ENCODE measurements around the gene LMO1. TPM values are rescaled to one million over a fixed set of nuclear protein-coding genes. Genes with fewer than 3 reads are reported as not detected.

The LMO1 gene
- total RNA-seq, 1 experiment from 2014 or later: not detected

GRCh38 chr11:8266246-8267241 is 2.9 kb upstream of the LMO1 start:
- no peaks in the 10 kb centered on the region for H3K9me2 ChIP-seq (ENCODE audit: insufficient read depth)
- no TSS peak for BruUV-seq (replicated peaks)
- no peak for DNase-seq
- H3K79me2 ChIP-seq (ENCODE audit: low read depth): no peaks in the 10 kb centered on the region
- no peaks in the 10 kb centered on the region for H3F3A ChIP-seq (ENCODE audit: insufficient read depth, low read depth)
- TF ChIP-seq, protein P1, sequence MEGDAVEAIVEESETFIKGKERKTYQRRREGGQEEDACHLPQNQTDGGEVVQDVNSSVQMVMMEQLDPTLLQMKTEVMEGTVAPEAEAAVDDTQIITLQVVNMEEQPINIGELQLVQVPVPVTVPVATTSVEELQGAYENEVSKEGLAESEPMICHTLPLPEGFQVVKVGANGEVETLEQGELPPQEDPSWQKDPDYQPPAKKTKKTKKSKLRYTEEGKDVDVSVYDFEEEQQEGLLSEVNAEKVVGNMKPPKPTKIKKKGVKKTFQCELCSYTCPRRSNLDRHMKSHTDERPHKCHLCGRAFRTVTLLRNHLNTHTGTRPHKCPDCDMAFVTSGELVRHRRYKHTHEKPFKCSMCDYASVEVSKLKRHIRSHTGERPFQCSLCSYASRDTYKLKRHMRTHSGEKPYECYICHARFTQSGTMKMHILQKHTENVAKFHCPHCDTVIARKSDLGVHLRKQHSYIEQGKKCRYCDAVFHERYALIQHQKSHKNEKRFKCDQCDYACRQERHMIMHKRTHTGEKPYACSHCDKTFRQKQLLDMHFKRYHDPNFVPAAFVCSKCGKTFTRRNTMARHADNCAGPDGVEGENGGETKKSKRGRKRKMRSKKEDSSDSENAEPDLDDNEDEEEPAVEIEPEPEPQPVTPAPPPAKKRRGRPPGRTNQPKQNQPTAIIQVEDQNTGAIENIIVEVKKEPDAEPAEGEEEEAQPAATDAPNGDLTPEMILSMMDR (conservative IDR thresholded peaks at IDR 0.05): no peak
- TF ChIP-seq EZH2 (IDR thresholded peaks at IDR 0.05; ENCODE audit: low read depth): no peak
- H3K4me3 ChIP-seq: no peak overlapping the region
- H3K9me3 ChIP-seq (ENCODE audit: insufficient read depth, low read depth): no peaks in the 10 kb centered on the region
- H3K27me3 ChIP-seq (ENCODE audit: insufficient read depth, low read depth): no peaks in the 10 kb centered on the region
- no peak overlapping the region for H3K27ac ChIP-seq
- H3K4me1 ChIP-seq (replicated peaks; ENCODE audit: insufficient read depth): 0 out of 2 replicates have a peak, but pooled peaks cover 4% of the 10 kb centered on the region
- no peak overlapping the region for H2AFZ ChIP-seq
- POLR2A ChIA-PET (ENCODE audit: unreplicated experiment): no interaction called here
- H3K4me2 ChIP-seq: no peak overlapping the region
- H4K20me1 ChIP-seq (ENCODE audit: insufficient read depth): no peaks in the 10 kb centered on the region
- CTCF ChIA-PET: no interaction called here
- intact Hi-C loops (cut with micrococcal nuclease; ENCODE audit: unreplicated experiment): no loop called here
- no peaks in the 10 kb centered on the region for H3K36me3 ChIP-seq (ENCODE audit: low read depth)

DNA sequence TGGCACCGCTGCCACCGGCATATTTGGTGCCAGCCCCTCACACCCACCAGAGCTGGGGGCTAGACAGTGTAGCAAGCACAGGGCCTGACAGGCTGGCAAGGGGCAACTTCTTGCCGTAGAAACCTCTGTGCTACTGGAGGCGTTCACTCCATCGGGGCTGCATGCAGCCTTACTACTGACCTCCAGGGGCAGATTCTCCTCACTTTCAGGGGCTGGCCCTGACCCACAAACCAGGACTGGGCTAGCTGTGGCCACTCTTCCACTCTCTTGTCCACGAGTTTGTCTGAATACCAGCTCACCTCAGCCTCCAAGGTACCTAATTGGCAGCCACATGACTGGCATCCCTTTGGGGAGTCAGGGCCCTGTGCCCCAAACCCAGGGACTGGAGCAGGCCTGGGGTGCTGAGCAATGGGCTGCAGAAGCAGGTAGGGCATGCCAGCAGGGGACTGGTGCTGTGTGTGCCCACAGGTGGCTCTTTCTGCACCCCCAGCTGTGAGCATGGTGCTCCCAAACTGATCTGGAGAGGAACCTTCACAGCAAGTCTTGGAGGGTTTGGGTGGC is 2.1 kb upstream of the LMO1 start:
- Histone ChIP-seq H3K4me1 (replicated peaks; ENCODE audit: insufficient read depth) (0 out of 2 replicates have a peak, but pooled peaks cover 4% of the 10 kb centered on the region), H3K79me2 (ENCODE audit: low read depth) (no peaks in the 10 kb centered on the region), H4K20me1 (ENCODE audit: insufficient read depth) (no peaks in the 10 kb centered on the region), H3F3A (ENCODE audit: insufficient read depth, low read depth) (no peaks in the 10 kb centered on the region), H3K27me3 (ENCODE audit: insufficient read depth, low read depth) (no peaks in the 10 kb centered on the region), H3K4me2 (no peak overlapping the region), H3K27ac (no peak overlapping the region), H3K9me2 (ENCODE audit: insufficient read depth) (no peaks in the 10 kb centered on the region), H3K4me3 (no peak overlapping the region), H3K9me3 (ENCODE audit: insufficient read depth, low read depth) (no peaks in the 10 kb centered on the region), H2AFZ (no peak overlapping the region), H3K36me3 (ENCODE audit: low read depth) (no peaks in the 10 kb centered on the region)
- intact Hi-C loops (cut with micrococcal nuclease; ENCODE audit: unreplicated experiment): no loop called here
- ChIA-PET POLR2A (ENCODE audit: unreplicated experiment) (no interaction called here), CTCF (interaction anchor here (0.6 to 1.0 kb wide), 2 partner anchors 17 to 19 kb away, joined by 3 to 4 read pairs; no protein-coding TSS in a partner anchor)
- TF ChIP-seq EZH2 (IDR thresholded peaks at IDR 0.05; ENCODE audit: low read depth): no peak
- TF ChIP-seq, protein P1 (conservative IDR thresholded peaks at IDR 0.05): 0 out of 2 replicates have a peak, but pooled peaks have one; percentile 21
- BruUV-seq (replicated peaks): no TSS peak
- DNase-seq: no peak

DNA sequence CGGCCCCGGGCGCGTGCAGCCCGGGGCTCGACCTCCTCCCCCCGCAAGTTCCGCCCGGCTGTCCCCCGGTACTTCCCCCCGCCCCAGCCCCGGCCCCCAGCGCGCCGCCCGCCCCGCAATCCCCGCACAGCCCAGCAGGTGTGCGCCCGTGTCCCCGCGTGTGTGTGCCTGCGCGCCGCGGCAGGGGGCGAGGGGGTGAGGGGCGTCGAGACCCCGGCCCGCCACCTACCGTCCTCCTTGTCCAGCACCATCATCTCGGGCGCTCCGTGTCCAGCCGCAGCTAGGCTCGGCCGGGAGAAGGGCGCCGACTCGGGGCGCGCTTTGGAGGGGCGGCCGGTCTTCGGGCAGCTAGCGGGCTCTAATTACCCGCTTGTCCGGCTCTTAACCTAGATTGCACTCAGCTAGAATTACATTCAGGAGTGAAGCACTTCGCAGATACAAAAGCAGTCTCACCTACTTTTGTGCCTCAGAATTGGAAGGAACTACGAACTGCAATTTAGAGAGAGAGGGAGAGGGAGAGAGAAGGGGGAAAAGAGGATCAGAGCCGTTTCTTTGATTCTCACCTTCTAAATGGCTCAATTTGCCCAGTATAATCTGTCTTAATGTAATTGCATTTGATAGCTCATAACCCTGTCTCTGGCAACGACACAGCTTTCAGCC is 439 bp downstream of the LMO1 start:
- Histone ChIP-seq H3K79me2 (ENCODE audit: low read depth) (no peaks in the 10 kb centered on the region), H3F3A (ENCODE audit: insufficient read depth, low read depth) (no peaks in the 10 kb centered on the region), H3K9me3 (ENCODE audit: insufficient read depth, low read depth) (no peaks in the 10 kb centered on the region), H3K27ac (no peak overlapping the region), H3K36me3 (ENCODE audit: low read depth) (no peaks in the 10 kb centered on the region), H3K4me2 (peak overlapping the region; percentile 61), H3K4me1 (replicated peaks; ENCODE audit: insufficient read depth) (0 out of 2 replicates have a peak, but pooled peaks cover 4% of the 10 kb centered on the region), H4K20me1 (ENCODE audit: insufficient read depth) (no peaks in the 10 kb centered on the region), H3K27me3 (ENCODE audit: insufficient read depth, low read depth) (no peaks in the 10 kb centered on the region), H2AFZ (no peak overlapping the region), H3K4me3 (peak overlapping the region; percentile 11; the same call in 1 of the 2 replicates), H3K9me2 (ENCODE audit: insufficient read depth) (no peaks in the 10 kb centered on the region)
- no peak for TF ChIP-seq EZH2 (IDR thresholded peaks at IDR 0.05; ENCODE audit: low read depth)
- TF ChIP-seq, protein P1 (conservative IDR thresholded peaks at IDR 0.05): no peak
- no peak for DNase-seq
- ChIA-PET CTCF (interaction anchor here (0.7 to 1.2 kb wide), 2 partner anchors 8 to 70 kb away, joined by 4 to 11 read pairs; no protein-coding TSS in a partner anchor), POLR2A (ENCODE audit: unreplicated experiment) (no interaction called here)
- intact Hi-C loops (cut with micrococcal nuclease; ENCODE audit: unreplicated experiment): no loop called here
- BruUV-seq (replicated peaks): no TSS peak

All from PC-9 (cell line).